ENCODE measurements around the gene EGLN1. TPM values are rescaled to one million over a fixed set of nuclear protein-coding genes. Genes with fewer than 3 reads are reported as not detected.
A peak's percentile ranks its signal among the peaks of the same experiment; 100 is the strongest.

The EGLN1 gene
- total RNA-seq, 6 experiments from 2014 or later = 19.3 to 66.5 (median 38.9) TPM

GRCh38 chr1:231411036-231411531 lies 11.0 kb downstream of the EGLN1 start:
- 75% methylated on average over 2 of the region's 2 CpGs for WGBS (ENCODE audit: insufficient coverage, low coverage, low lambda C conversion rate, missing lambda C conversion rate)
- Histone ChIP-seq H3K27me3 (no peaks in the 10 kb centered on the region), H3K36me3 (no peaks in the 10 kb centered on the region), H3K4me1 (peaks cover 0 to 50% (median 13%) of the 10 kb centered on the region in 4 donors), H3K27ac (no peak overlapping the region), H3K9me3 (no peaks in the 10 kb centered on the region), H3K4me3 (no peak overlapping the region)
- intact Hi-C loops (cut with DNase I) = no loop called here
- ATAC-seq = no peak
- TF ChIP-seq POLR2A (IDR thresholded peaks at IDR 0.05) (no peak), CTCF (IDR thresholded peaks at IDR 0.05) (no peak)
- DNase-seq = no peak

- no peak overlapping the region for H3K4me3 ChIP-seq
- no peak overlapping the region for H3K27ac ChIP-seq
- intact Hi-C loops (cut with DNase I) = no loop called here
- 92% methylated on average over 1 of the region's 2 CpGs for WGBS (ENCODE audit: insufficient coverage, low coverage, low lambda C conversion rate, missing lambda C conversion rate)
- H3K36me3 ChIP-seq = no peaks in the 10 kb centered on the region
- no peaks in the 10 kb centered on the region for H3K9me3 ChIP-seq
- TF ChIP-seq CTCF (IDR thresholded peaks at IDR 0.05) (no peak), POLR2A (IDR thresholded peaks at IDR 0.05) (no peak)
- ATAC-seq = no peak
- peaks cover 0 to 58% (median 10%) of the 10 kb centered on the region in 4 donors for H3K4me1 ChIP-seq
- no peak for DNase-seq
- H3K27me3 ChIP-seq = no peaks in the 10 kb centered on the region
These were observed 12.0 kb downstream of the EGLN1 start for GRCh38 chr1:231410036-231410612.

- no peaks in the 10 kb centered on the region for H3K36me3 ChIP-seq
- peak overlapping the region in 1 of 3 donors; percentile 73 for H3K27ac ChIP-seq
- DNase-seq = no peak
- no peak for TF ChIP-seq POLR2A (IDR thresholded peaks at IDR 0.05)
- no peak for TF ChIP-seq CTCF (IDR thresholded peaks at IDR 0.05)
- 71% methylated on average over 6 of the region's 6 CpGs for WGBS (ENCODE audit: insufficient coverage, low coverage, low lambda C conversion rate, missing lambda C conversion rate)
- H3K27me3 ChIP-seq = no peaks in the 10 kb centered on the region
- peak in 2 of 4 donors; percentile 24 to 45 for ATAC-seq
- intact Hi-C loops (cut with DNase I) = no loop called here
- no peaks in the 10 kb centered on the region for H3K9me3 ChIP-seq
- H3K4me3 ChIP-seq = no peak overlapping the region
- peaks cover 0 to 58% (median 10%) of the 10 kb centered on the region in 4 donors for H3K4me1 ChIP-seq
These were observed 13.5 kb downstream of the EGLN1 start for GRCh38 chr1:231408528-231409094.

- Histone ChIP-seq H3K9me3 (no peaks in the 10 kb centered on the region), H3K27me3 (no peaks in the 10 kb centered on the region), H3K36me3 (no peaks in the 10 kb centered on the region), H3K4me3 (no peak overlapping the region), H3K27ac (peak overlapping the region in 1 of 3 donors; percentile 73), H3K4me1 (peaks cover 0 to 58% (median 10%) of the 10 kb centered on the region in 4 donors)
- 40% methylated on average over 6 of the region's 6 CpGs for WGBS (ENCODE audit: insufficient coverage, low coverage, low lambda C conversion rate, missing lambda C conversion rate)
- DNase-seq (no peak), ATAC-seq (peak in 3 of 4 donors; percentile 47 to 85 (median 83))
- no peak for TF ChIP-seq POLR2A (IDR thresholded peaks at IDR 0.05)
- no peak for TF ChIP-seq CTCF (IDR thresholded peaks at IDR 0.05)
- intact Hi-C loops (cut with DNase I) = no loop called here
These were observed 14.3 kb downstream of the EGLN1 start for GRCh38 chr1:231407547-231408396.
